Esophagus muscularis mucosa (tissue), 4 donors: ENCODE results near the gene ARL14EPL. TPM values are rescaled to one million over a fixed set of nuclear protein-coding genes. Genes with fewer than 3 reads are reported as not detected.
"Not testable (repeated sequence)": the region's sequence is repeated elsewhere in the genome, so short reads cannot be mapped to it uniquely, and the experiment has no call there.

Experiments used
- DNase-seq: peaks from one replicate; pipeline ENCODE4 v3.0.0-alpha.2; 2017; ENCODE audit errors: extremely low spot score
- H3K27ac ChIP-seq, 4 donors: fragments of 200-600 bp; sonication (generic); replicated peaks in 1 of 4; 1 replicate in 3 of 4; 2 replicates in 1 of 4; pipeline ENCODE4 v1.5.1; 2016 to 2019; ENCODE audit warnings: mild to moderate bottlenecking in 1 of 4
- H3K27me3 ChIP-seq, 4 donors: fragments of 200-600 bp; sonication (generic); one replicate each; pipeline versions ENCODE4 v1.5.1 to v1.6.0; 2016 to 2019
- H3K36me3 ChIP-seq, 4 donors: fragments of 200-600 bp; sonication (generic); one replicate each; pipeline ENCODE4 v1.5.1; 2016 to 2019
- H3K4me1 ChIP-seq, 4 donors: fragments of 200-600 bp; sonication (generic); one replicate each; pipeline ENCODE4 v1.5.1; 2016 to 2019
- H3K4me3 ChIP-seq, 4 donors: fragments of 200-600 bp; sonication (generic); 1 replicate in 2 of 4; 2 replicates in 2 of 4; pipeline ENCODE4 v1.5.1; 2016 to 2019; ENCODE audit warnings: mild to moderate bottlenecking in 4 of 4, moderate library complexity in 1 of 4
- H3K9me3 ChIP-seq, 4 donors: fragments of 200-600 bp; sonication (generic); 1 replicate in 3 of 4; 2 replicates in 1 of 4; pipeline ENCODE4 v1.5.1; 2016 to 2019
- CTCF ChIP-seq, 3 experiments: fragments of 200-600 bp in 2 of 3; fragments of 450-650 bp in 1 of 3; sonication (generic) in 2 of 3; IDR thresholded peaks; one replicate each; pipeline ENCODE4 v1.5.1; 2017 to 2019; ENCODE audit warnings: antibody characterized with exemption in 3 of 3, mild to moderate bottlenecking in 2 of 3, moderate library complexity in 1 of 3
- EP300 ChIP-seq: sonication (generic); formaldehyde crosslinking; IDR thresholded peaks from one replicate; pipeline ENCODE4 v1.6.1; 2017; ENCODE audit warnings: antibody characterized with exemption
- POLR2A ChIP-seq: fragments of 450-650 bp; IDR thresholded peaks from one replicate; pipeline ENCODE4 v1.6.1; 2017; ENCODE audit warnings: antibody characterized with exemption, moderate library complexity, mild to moderate bottlenecking, low read depth
- POLR2AphosphoS5 ChIP-seq, 2 donors: sonication (generic); formaldehyde crosslinking; IDR thresholded peaks; one replicate each; pipeline ENCODE4 v1.6.1; 2017; ENCODE audit warnings: antibody characterized with exemption in 2 of 2
- WGBS: methylation state at CpG from one replicate; pipeline ENCODE4 v1.1.5; 2018; 5-methylcytosine and 5-hydroxymethylcytosine counted together
- intact Hi-C: fragments of 100-400 bp; cut with DNase I; formaldehyde crosslinking; loops from one replicate; pipeline ENCODE4 v1.15.1; 2023
- total RNA-seq, 4 donors: library from RNA; depleted of rRNA; stranded (reverse); fragments of >200 nt; gene quantifications; one replicate each; pipeline versions ENCODE4 v1.1.0 to v1.2.1, GENCODE V29; 2016

Gene ARL14EPL
- total RNA-seq, 4 donors from 2014 or later = not detected

- Histone ChIP-seq H3K4me1 (peaks cover 18 to 25% (median 20%) of the 10 kb centered on the region in 4 donors), H3K4me3 (peak overlapping the region; percentile 78 to 97 (median 85)), H3K36me3 (peaks cover 0 to 21% (median 4%) of the 10 kb centered on the region in 4 donors), H3K27me3 (no peaks in the 10 kb centered on the region), H3K27ac (peak overlapping the region in 3 of 4 donors; percentile 90 to 94 (median 92)), H3K9me3 (no peaks in the 10 kb centered on the region)
- 21% methylated on average over 10 of the region's 11 CpGs for WGBS
- intact Hi-C loops = no loop called here
- no peak for DNase-seq
- no peak for TF ChIP-seq POLR2AphosphoS5 (IDR thresholded peaks at IDR 0.05)
- no peak for TF ChIP-seq POLR2A
- no peak for TF ChIP-seq CTCF (IDR thresholded peaks at IDR 0.05)
- TF ChIP-seq EP300 = no peak
These were observed 52.0 kb downstream of the ARL14EPL start for GRCh38 chr5:116084287-116084691.

GRCh38 chr5:116084871-116085715 is 52.8 kb downstream of the ARL14EPL start, which contains the start of gene COMMD10:
Gene COMMD10 (plus strand): TSS chr5:116085025.
- WGBS = 0% methylated on average over 13 of the region's 65 CpGs
- Histone ChIP-seq H3K9me3 (no peaks in the 10 kb centered on the region), H3K4me1 (peaks cover 18 to 25% (median 22%) of the 10 kb centered on the region in 4 donors), H3K4me3 (peak within 1 kb of the TSS; percentile 78 to 97 (median 85)), H3K27me3 (no peaks in the 10 kb centered on the region), H3K36me3 (peaks cover 0 to 27% (median 2%) of the 10 kb centered on the region in 4 donors), H3K27ac (peak within 1 kb of the TSS; percentile 88 to 94 (median 91))
- DNase-seq = no peak
- intact Hi-C loops = no loop called here
- TF ChIP-seq POLR2AphosphoS5 (IDR thresholded peaks at IDR 0.05) = peak; percentile 51 to 80
- no peak for TF ChIP-seq POLR2A

GRCh38 chr5:116086309-116086708 is 54.0 kb downstream of the ARL14EPL start:
- H3K27me3 ChIP-seq, H3K9me3 ChIP-seq, intact Hi-C loops, DNase-seq, H3K27ac ChIP-seq: not testable (repeated sequence)
- Histone ChIP-seq H3K4me1 (peaks cover 18 to 25% (median 22%) of the 10 kb centered on the region in 4 donors), H3K36me3 (peaks cover 0 to 24% (median 2%) of the 10 kb centered on the region in 4 donors), H3K4me3 (peak overlapping the region in 2 of 4 donors; percentile 78 to 88)
- 90% methylated on average over 11 of the region's 11 CpGs for WGBS

GRCh38 chr5:116088062-116088461 is 55.8 kb downstream of the ARL14EPL start:
- H3K27ac ChIP-seq = no peak overlapping the region
- H3K36me3 ChIP-seq = peaks cover 7 to 36% (median 13%) of the 10 kb centered on the region in 4 donors
- H3K4me3 ChIP-seq = no peak overlapping the region
- DNase-seq = no peak
- H3K9me3 ChIP-seq = no peaks in the 10 kb centered on the region
- no peaks in the 10 kb centered on the region for H3K27me3 ChIP-seq
- H3K4me1 ChIP-seq = peaks cover 18 to 25% (median 22%) of the 10 kb centered on the region in 4 donors
- TF ChIP-seq EP300 (no peak), CTCF (IDR thresholded peaks at IDR 0.05) (no peak), POLR2AphosphoS5 (IDR thresholded peaks at IDR 0.05) (no peak)
- intact Hi-C loops = no loop called here

- Histone ChIP-seq H3K4me3 (no peak overlapping the region), H3K27ac (no peak overlapping the region), H3K9me3 (no peaks in the 10 kb centered on the region), H3K36me3 (peaks cover 26 to 58% (median 34%) of the 10 kb centered on the region in 4 donors), H3K27me3 (no peaks in the 10 kb centered on the region), H3K4me1 (peaks cover 11 to 23% (median 14%) of the 10 kb centered on the region in 4 donors)
- intact Hi-C loops = no loop called here
- no peak for TF ChIP-seq CTCF (IDR thresholded peaks at IDR 0.05)
- no peak for TF ChIP-seq POLR2A
- TF ChIP-seq EP300 = no peak
- 93% methylated on average over 3 of the region's 3 CpGs for WGBS
- DNase-seq = no peak
These were observed 58.0 kb downstream of the ARL14EPL start for GRCh38 chr5:116090302-116090701.
